ENCODE results near the gene OR2T34.
"Not testable (repeated sequence)": the region's sequence is repeated elsewhere in the genome, so short reads cannot be mapped to it uniquely, and the experiment has no call there.

Gene OR2T34

GRCh38 chr1:248562672-248563071 lies 11.9 kb downstream of the OR2T34 start, which contains the start of gene OR2T29:
Gene OR2T29 (minus strand): TSS chr1:248562772. CDS start chr1:248559491, 3,281 bp downstream.
- DNase-seq (ENCODE audit: low read depth, low spot score): not testable (repeated sequence)

GRCh38 chr1:248551027-248551426 lies 23.5 kb downstream of the OR2T34 start:
- not testable (repeated sequence) for DNase-seq (ENCODE audit: low read depth, low spot score)

GRCh38 chr1:248547383-248547782 lies 27.2 kb downstream of the OR2T34 start:
- not testable (repeated sequence) for DNase-seq (ENCODE audit: low read depth, low spot score)

GRCh38 chr1:248537449-248537848 lies 37.1 kb downstream of the OR2T34 start:
- not testable (repeated sequence) for DNase-seq (ENCODE audit: low read depth, low spot score)
